ENCODE measurements around the gene MLC1.
A peak's percentile ranks its signal among the peaks of the same experiment; 100 is the strongest.
"Not testable (repeated sequence)": the region's sequence is repeated elsewhere in the genome, so short reads cannot be mapped to it uniquely, and the experiment has no call there.

The MLC1 gene

GRCh38 chr22:50089682-50090411, 4.6 kb upstream of the MLC1 start, which contains the start of gene MOV10L1:
Gene MOV10L1, plus strand, starts transcription at chr22:50090006. Its CDS starts 83 bp downstream, at chr22:50090089.
- TF ChIP-seq, protein P1, sequence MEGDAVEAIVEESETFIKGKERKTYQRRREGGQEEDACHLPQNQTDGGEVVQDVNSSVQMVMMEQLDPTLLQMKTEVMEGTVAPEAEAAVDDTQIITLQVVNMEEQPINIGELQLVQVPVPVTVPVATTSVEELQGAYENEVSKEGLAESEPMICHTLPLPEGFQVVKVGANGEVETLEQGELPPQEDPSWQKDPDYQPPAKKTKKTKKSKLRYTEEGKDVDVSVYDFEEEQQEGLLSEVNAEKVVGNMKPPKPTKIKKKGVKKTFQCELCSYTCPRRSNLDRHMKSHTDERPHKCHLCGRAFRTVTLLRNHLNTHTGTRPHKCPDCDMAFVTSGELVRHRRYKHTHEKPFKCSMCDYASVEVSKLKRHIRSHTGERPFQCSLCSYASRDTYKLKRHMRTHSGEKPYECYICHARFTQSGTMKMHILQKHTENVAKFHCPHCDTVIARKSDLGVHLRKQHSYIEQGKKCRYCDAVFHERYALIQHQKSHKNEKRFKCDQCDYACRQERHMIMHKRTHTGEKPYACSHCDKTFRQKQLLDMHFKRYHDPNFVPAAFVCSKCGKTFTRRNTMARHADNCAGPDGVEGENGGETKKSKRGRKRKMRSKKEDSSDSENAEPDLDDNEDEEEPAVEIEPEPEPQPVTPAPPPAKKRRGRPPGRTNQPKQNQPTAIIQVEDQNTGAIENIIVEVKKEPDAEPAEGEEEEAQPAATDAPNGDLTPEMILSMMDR (IDR thresholded peaks at IDR 0.05), result no peak
- no peak for DNase-seq (ENCODE audit: low spot score)

GRCh38 chr22:50089231-50089630, 4.0 kb upstream of the MLC1 start:
- no peak overlapping the region for H3K4me3 ChIP-seq
- DNase-seq (ENCODE audit: low spot score), result no peak
- no peak overlapping the region for H3K27ac ChIP-seq
- TF ChIP-seq, protein P1 (IDR thresholded peaks at IDR 0.05), result no peak

More at GRCh38 chr22:50089682-50090411, 4.6 kb upstream of the MLC1 start, which contains the start of gene MOV10L1:
- Histone ChIP-seq H3K4me3 (peak within 1 kb of the TSS; percentile 14), H3K27ac (no peak within 1 kb of the TSS)

GRCh38 chr22:50088096-50088495, 2.9 kb upstream of the MLC1 start:
- Histone ChIP-seq H3K4me3 (no peak overlapping the region), H3K27ac (no peak overlapping the region)
- no peak for DNase-seq (ENCODE audit: low spot score)
- TF ChIP-seq, protein P1 (IDR thresholded peaks at IDR 0.05), result no peak

GRCh38 chr22:50087646-50088045, 2.4 kb upstream of the MLC1 start:
- Histone ChIP-seq H3K27ac (no peak overlapping the region), H3K4me3 (no peak overlapping the region)
- TF ChIP-seq, protein P1 (IDR thresholded peaks at IDR 0.05), result no peak
- no peak for DNase-seq (ENCODE audit: low spot score)

DNA sequence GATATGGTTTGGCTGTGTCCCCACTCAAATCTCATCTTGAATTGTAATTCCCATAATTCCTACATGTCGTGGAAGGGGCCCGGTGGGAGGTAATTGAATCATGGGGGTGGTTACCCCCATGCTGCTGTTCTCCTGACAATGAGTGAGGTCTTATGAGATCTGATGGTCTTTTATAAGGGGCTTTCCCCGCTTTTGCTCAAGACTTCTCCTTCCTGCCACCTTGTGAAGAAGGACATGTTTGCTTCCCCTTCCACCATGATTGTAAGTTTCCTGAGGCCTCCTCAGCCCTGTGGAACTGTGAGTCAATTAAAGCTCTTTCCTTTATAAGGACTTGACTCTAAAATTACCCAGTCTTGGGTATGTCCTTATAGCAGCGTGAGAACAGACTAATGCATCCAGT, 1.7 kb upstream of the MLC1 start:
- H3K4me3 ChIP-seq; DNase-seq (ENCODE audit: low spot score): not testable (repeated sequence)
- H3K27ac ChIP-seq, result peak overlapping the region in 1 of 2 donors; percentile 41

DNA sequence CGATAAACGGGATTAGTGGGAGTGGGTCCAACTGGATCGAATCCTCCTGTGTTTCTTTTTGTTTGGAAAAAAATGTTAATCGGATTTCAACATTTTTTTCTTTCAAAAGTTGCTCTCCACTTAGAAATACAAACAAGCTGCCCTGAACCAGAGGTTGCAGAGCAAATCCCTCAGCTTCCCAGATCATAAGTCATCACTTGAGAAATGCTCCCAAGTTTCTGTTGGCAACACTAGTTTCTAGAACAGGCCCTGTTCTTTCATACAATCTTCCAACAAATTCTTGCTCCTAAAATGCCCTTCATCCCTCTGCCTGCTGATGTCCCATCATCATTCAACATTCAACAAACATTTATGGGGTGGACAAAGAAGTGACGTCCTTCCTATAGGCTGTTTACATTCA, 1.3 kb upstream of the MLC1 start:
- TF ChIP-seq, protein P1 (IDR thresholded peaks at IDR 0.05), result no peak
- no peak overlapping the region for H3K4me3 ChIP-seq
- no peak for DNase-seq (ENCODE audit: low spot score)
- H3K27ac ChIP-seq, result peak overlapping the region in 1 of 2 donors; percentile 41

- H3K4me3 ChIP-seq, result no peak overlapping the region
- DNase-seq (ENCODE audit: low spot score), result no peak
- H3K27ac ChIP-seq, result no peak overlapping the region
- TF ChIP-seq, protein P1 (IDR thresholded peaks at IDR 0.05), result no peak
These were observed 608 bp downstream of the MLC1 start for GRCh38 chr22:50084614-50085021.

Measured in coronary artery (tissue), 2 donors.